GM12865 (cell line): ENCODE results near the gene N4BP2L1.

Experiments
- DNase-seq: peaks from one replicate; pipeline ENCODE4 v3.0.0; 2010; ENCODE audit warnings: low read depth
- H3K4me3 ChIP-seq: 2 replicates; pipeline ENCODE4 v1.5.1; 2011; ENCODE audit warnings: mild to moderate bottlenecking, low read depth, low read length, control low read depth
- TF ChIP-seq, protein P1 (sequence below): IDR thresholded peaks from 2 replicates; pipeline ENCODE4 v1.5.1; 2011; ENCODE audit warnings: low read length, control low read depth, low read depth, inconsistent platforms; ENCODE audit not compliant: insufficient read depth; ENCODE audit errors: missing control alignments

N4BP2L1 gene

DNA sequence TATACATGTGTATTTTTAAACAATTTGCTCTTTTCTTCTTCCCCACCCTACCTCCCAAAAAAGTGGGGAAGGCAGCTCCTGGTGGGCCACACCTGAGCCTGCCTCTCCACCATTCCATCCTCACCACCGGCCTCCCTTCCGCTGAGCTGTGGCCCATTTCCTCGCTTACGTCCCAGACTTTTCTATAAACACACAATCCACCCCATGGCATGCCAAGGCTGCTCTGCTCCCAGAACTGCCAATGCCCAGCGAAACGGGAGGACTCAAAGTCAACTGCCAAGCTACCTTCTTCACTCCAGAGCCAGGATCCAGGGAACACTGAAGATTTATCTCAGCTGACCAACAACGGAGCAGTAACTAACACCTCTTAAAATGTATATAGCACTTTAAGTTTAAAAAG lies 2.8 kb downstream of the N4BP2L1 start:
- peak overlapping the region; percentile 75 for H3K4me3 ChIP-seq

GRCh38 chr13:32423592-32423991 lies 4.3 kb downstream of the N4BP2L1 start:
- TF ChIP-seq, protein P1, sequence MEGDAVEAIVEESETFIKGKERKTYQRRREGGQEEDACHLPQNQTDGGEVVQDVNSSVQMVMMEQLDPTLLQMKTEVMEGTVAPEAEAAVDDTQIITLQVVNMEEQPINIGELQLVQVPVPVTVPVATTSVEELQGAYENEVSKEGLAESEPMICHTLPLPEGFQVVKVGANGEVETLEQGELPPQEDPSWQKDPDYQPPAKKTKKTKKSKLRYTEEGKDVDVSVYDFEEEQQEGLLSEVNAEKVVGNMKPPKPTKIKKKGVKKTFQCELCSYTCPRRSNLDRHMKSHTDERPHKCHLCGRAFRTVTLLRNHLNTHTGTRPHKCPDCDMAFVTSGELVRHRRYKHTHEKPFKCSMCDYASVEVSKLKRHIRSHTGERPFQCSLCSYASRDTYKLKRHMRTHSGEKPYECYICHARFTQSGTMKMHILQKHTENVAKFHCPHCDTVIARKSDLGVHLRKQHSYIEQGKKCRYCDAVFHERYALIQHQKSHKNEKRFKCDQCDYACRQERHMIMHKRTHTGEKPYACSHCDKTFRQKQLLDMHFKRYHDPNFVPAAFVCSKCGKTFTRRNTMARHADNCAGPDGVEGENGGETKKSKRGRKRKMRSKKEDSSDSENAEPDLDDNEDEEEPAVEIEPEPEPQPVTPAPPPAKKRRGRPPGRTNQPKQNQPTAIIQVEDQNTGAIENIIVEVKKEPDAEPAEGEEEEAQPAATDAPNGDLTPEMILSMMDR = no peak
- no peak overlapping the region for H3K4me3 ChIP-seq

More for the DNA sequence above, 2.8 kb downstream of the N4BP2L1 start:
- TF ChIP-seq, protein P1 = no peak
- DNase-seq = no peak

DNA sequence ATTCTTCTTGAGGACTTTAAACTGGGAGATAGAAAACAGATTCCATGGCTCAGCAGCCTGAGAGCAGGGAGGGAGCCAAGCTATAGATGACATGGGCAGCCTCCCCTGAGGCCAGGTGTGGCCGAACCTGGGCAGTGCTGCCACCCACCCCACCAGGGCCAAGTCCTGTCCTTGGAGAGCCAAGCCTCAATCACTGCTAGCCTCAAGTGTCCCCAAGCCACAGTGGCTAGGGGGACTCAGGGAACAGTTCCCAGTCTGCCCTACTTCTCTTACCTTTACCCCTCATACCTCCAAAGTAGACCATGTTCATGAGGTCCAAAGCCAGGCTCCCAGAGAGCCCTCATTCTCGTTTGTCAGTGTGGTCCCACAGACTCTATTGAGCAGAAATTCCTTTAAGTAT lies 8.1 kb downstream of the N4BP2L1 start:
- DNase-seq = no peak
- TF ChIP-seq, protein P1 = no peak
- no peak overlapping the region for H3K4me3 ChIP-seq

More at GRCh38 chr13:32423592-32423991, 4.3 kb downstream of the N4BP2L1 start:
- DNase-seq = no peak

- H3K4me3 ChIP-seq = no peak overlapping the region
- DNase-seq = no peak
- TF ChIP-seq, protein P1 = no peak
These were observed 9.9 kb downstream of the N4BP2L1 start for GRCh38 chr13:32417995-32418394.

- H3K4me3 ChIP-seq = no peak overlapping the region
- TF ChIP-seq, protein P1 = peak; percentile 54
- DNase-seq = peak; percentile 48
These were observed 12.9 kb downstream of the N4BP2L1 start for GRCh38 chr13:32415019-32415418.

- no peak overlapping the region for H3K4me3 ChIP-seq
- TF ChIP-seq, protein P1 = no peak
- no peak for DNase-seq
These were observed 13.3 kb downstream of the N4BP2L1 start for GRCh38 chr13:32414580-32414979.

GRCh38 chr13:32413284-32413683 lies 14.6 kb downstream of the N4BP2L1 start:
- H3K4me3 ChIP-seq = no peak overlapping the region
- no peak for DNase-seq
- TF ChIP-seq, protein P1 = no peak
